ENCODE measurements around the gene SLCO2A1. TPM values are rescaled to one million over a fixed set of nuclear protein-coding genes. Genes with fewer than 3 reads are reported as not detected.

SLCO2A1 gene
- total and polyA plus RNA-seq, 5 donors = 17.1 to 100 (median 36.1) TPM

DNA sequence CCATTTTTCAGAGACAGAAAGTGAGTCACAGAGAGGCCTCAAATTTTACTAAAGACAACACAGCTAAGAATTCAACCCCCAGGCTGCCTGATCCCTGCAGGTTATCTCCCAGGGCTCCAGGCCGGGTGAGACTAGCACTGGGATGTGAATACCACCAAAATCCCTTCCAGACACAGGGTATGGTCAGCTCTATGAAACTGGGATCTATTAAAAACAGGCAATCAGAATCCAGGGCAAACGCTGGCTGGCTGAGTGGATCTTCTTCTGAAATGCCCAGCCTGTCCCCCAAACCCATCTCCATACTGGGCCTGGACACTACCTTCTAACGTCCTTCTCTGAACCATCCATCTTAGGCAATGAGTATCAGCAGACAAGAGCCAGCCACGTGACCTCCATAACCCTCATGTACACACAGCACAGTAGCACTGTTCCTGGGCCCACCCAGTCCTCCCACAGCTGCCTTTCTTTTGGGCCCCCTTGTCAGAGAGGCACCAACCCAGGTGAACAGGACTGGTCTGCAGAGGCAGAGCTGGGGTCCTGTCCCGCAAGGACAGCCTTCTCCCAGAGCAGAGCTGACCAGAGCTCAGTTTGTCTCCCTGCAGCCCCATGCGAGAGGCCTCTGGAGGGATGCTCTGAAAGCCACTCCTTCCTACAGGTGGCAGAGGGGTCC, 135.9 kb downstream of the SLCO2A1 start:
- DNase-seq (no peak), ATAC-seq (no peak)
- 80% methylated on average over 6 of the region's 6 CpGs for WGBS
- Histone ChIP-seq H3K4me3 (ENCODE audit: low read length) (no peak overlapping the region), H3K4me1 (ENCODE audit: control insufficient read depth, insufficient read depth, low read length) (peaks cover 9% of the 10 kb centered on the region), H3K27ac (ENCODE audit: low read length) (no peak overlapping the region), H3K9me3 (ENCODE audit: control insufficient read depth, low read length) (no peaks in the 10 kb centered on the region), H3K27me3 (ENCODE audit: control insufficient read depth, insufficient read depth) (no peaks in the 10 kb centered on the region)
- intact Hi-C loops (cut with DNase I) = no loop called here

- H3K27me3 ChIP-seq (ENCODE audit: control insufficient read depth, insufficient read depth) = no peaks in the 10 kb centered on the region
- H3K4me3 ChIP-seq (ENCODE audit: low read length) = no peak overlapping the region
- peaks cover 9% of the 10 kb centered on the region for H3K4me1 ChIP-seq (ENCODE audit: control insufficient read depth, insufficient read depth, low read length)
- H3K27ac ChIP-seq (ENCODE audit: low read length) = peak overlapping the region; percentile 31
- H3K9me3 ChIP-seq (ENCODE audit: control insufficient read depth, low read length) = no peaks in the 10 kb centered on the region
- ATAC-seq = peak; percentile 51 to 75
- peak; percentile 64 to 86 (median 83) for DNase-seq
- 19% methylated on average over 6 of the region's 6 CpGs for WGBS
- intact Hi-C loops (cut with DNase I) = no loop called here
Observed at GRCh38 chr3:133892541-133893231, 137.0 kb downstream of the SLCO2A1 start.

DNA sequence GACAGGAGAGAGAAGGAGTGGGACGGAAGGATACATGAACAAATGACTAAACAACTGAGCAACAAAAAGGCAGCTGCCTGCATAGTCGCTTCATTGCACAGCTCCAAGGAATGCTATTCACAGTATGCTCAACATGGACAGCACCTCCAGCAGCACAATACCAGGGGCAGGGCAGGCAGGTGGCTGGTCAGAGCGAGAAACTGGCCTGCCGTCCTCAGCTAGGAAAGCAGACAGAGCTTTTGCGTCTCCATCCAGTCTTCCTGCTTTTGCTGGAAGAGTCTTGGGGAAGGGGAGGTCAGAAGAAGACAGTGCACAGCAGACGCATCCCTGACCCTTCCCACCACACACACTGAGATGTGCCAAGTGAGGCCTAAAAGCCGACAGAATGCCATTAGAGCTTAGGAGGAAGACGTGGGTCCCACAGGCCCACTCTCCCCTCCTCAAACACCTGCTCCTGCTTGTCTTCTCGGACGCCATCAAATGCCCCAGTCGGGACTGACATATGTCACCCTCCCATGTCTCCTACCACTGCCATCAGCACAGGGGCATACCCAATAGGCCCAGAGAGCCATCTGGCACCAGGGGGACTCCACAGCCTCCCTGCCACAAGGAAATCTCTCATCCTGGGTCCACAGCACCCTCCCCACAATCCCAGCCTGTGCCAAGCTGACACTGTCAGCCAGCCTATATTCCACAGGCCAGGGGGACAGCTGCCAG, 137.9 kb downstream of the SLCO2A1 start:
- DNase-seq = no peak
- 92% methylated on average over 11 of the region's 11 CpGs for WGBS
- H3K4me3 ChIP-seq (ENCODE audit: low read length) = no peak overlapping the region
- H3K4me1 ChIP-seq (ENCODE audit: control insufficient read depth, insufficient read depth, low read length) = peaks cover 9% of the 10 kb centered on the region
- H3K27me3 ChIP-seq (ENCODE audit: control insufficient read depth, insufficient read depth) = no peaks in the 10 kb centered on the region
- H3K9me3 ChIP-seq (ENCODE audit: control insufficient read depth, low read length) = no peaks in the 10 kb centered on the region
- intact Hi-C loops (cut with DNase I) = no loop called here
- ATAC-seq = no peak
- no peak overlapping the region for H3K27ac ChIP-seq (ENCODE audit: low read length)

GRCh38 chr3:133890972-133891644, 138.6 kb downstream of the SLCO2A1 start:
- Histone ChIP-seq H3K4me1 (ENCODE audit: control insufficient read depth, insufficient read depth, low read length) (peaks cover 9% of the 10 kb centered on the region), H3K9me3 (ENCODE audit: control insufficient read depth, low read length) (no peaks in the 10 kb centered on the region), H3K27ac (ENCODE audit: low read length) (no peak overlapping the region), H3K27me3 (ENCODE audit: control insufficient read depth, insufficient read depth) (no peaks in the 10 kb centered on the region), H3K4me3 (ENCODE audit: low read length) (no peak overlapping the region)
- DNase-seq = no peak
- ATAC-seq = no peak
- 83% methylated on average over 5 of the region's 5 CpGs for WGBS
- intact Hi-C loops (cut with DNase I) = no loop called here

GRCh38 chr3:133890037-133890436, 139.7 kb downstream of the SLCO2A1 start:
- Histone ChIP-seq H3K4me3 (ENCODE audit: low read length) (no peak overlapping the region), H3K4me1 (ENCODE audit: control insufficient read depth, insufficient read depth, low read length) (peaks cover 9% of the 10 kb centered on the region), H3K27me3 (ENCODE audit: control insufficient read depth, insufficient read depth) (no peaks in the 10 kb centered on the region), H3K27ac (ENCODE audit: low read length) (no peak overlapping the region), H3K9me3 (ENCODE audit: control insufficient read depth, low read length) (no peaks in the 10 kb centered on the region)
- ATAC-seq (no peak), DNase-seq (no peak)
- intact Hi-C loops (cut with DNase I) = no loop called here
- WGBS = 97% methylated on average over 2 of the region's 2 CpGs

- H3K27me3 ChIP-seq (ENCODE audit: control insufficient read depth, insufficient read depth) = no peaks in the 10 kb centered on the region
- ATAC-seq = no peak
- H3K9me3 ChIP-seq (ENCODE audit: control insufficient read depth, low read length) = no peaks in the 10 kb centered on the region
- intact Hi-C loops (cut with DNase I) = no loop called here
- H3K27ac ChIP-seq (ENCODE audit: low read length) = no peak overlapping the region
- no peak for DNase-seq
- H3K4me3 ChIP-seq (ENCODE audit: low read length) = no peak overlapping the region
- H3K4me1 ChIP-seq (ENCODE audit: control insufficient read depth, insufficient read depth, low read length) = peaks cover 9% of the 10 kb centered on the region
- 94% methylated on average over 9 of the region's 9 CpGs for WGBS
Observed at GRCh38 chr3:133888726-133889340, 140.9 kb downstream of the SLCO2A1 start.

- no peak overlapping the region for H3K27ac ChIP-seq (ENCODE audit: low read length)
- ATAC-seq (no peak), DNase-seq (no peak)
- intact Hi-C loops (cut with DNase I) = no loop called here
- H3K4me1 ChIP-seq (ENCODE audit: control insufficient read depth, insufficient read depth, low read length) = peaks cover 9% of the 10 kb centered on the region
- WGBS = 48% methylated on average over 8 of the region's 8 CpGs
- H3K4me3 ChIP-seq (ENCODE audit: low read length) = no peak overlapping the region
- no peaks in the 10 kb centered on the region for H3K27me3 ChIP-seq (ENCODE audit: control insufficient read depth, insufficient read depth)
- no peaks in the 10 kb centered on the region for H3K9me3 ChIP-seq (ENCODE audit: control insufficient read depth, low read length)
Observed at GRCh38 chr3:133887803-133888703, 141.7 kb downstream of the SLCO2A1 start.

DNA sequence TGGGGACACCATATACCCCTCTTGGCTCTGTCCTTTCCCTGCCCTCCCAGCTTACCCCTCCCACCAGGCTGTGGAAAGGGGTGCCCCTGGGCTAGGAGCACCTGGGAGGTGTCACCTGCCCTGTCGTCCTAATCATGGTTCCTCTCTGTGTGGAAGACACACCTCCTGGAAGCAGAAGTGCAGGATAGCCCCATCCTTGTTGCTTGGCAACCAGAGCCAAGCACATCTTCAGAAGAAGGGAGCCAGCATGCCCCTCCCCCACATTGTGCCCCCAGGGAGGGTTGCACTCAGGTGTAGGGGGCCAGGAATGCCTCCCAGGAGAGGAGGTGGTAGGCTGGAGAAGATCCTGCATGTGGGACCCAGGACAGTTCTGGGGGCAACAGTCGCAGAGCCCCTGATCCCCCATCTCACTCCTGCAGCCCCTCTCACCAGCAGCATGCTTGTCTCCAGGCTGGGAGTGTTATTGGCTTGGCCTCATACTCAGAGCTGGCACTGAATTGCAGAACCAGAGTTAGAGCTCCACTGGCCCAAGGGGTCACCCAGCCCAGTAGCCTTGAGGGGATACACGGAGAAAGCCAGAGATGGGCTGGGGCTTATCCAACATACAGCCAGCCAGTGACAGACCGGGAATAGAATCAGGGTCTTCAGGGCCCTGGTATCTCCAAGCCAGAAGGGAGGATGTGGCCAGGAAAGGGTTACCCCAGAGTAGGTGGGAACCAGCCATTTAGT, 142.5 kb downstream of the SLCO2A1 start:
- no peaks in the 10 kb centered on the region for H3K27me3 ChIP-seq (ENCODE audit: control insufficient read depth, insufficient read depth)
- no peak for DNase-seq
- no peaks in the 10 kb centered on the region for H3K9me3 ChIP-seq (ENCODE audit: control insufficient read depth, low read length)
- H3K4me3 ChIP-seq (ENCODE audit: low read length) = no peak overlapping the region
- ATAC-seq = no peak
- WGBS = 84% methylated on average over 4 of the region's 4 CpGs
- intact Hi-C loops (cut with DNase I) = no loop called here
- peaks cover 4% of the 10 kb centered on the region for H3K4me1 ChIP-seq (ENCODE audit: control insufficient read depth, insufficient read depth, low read length)
- H3K27ac ChIP-seq (ENCODE audit: low read length) = no peak overlapping the region

DNA sequence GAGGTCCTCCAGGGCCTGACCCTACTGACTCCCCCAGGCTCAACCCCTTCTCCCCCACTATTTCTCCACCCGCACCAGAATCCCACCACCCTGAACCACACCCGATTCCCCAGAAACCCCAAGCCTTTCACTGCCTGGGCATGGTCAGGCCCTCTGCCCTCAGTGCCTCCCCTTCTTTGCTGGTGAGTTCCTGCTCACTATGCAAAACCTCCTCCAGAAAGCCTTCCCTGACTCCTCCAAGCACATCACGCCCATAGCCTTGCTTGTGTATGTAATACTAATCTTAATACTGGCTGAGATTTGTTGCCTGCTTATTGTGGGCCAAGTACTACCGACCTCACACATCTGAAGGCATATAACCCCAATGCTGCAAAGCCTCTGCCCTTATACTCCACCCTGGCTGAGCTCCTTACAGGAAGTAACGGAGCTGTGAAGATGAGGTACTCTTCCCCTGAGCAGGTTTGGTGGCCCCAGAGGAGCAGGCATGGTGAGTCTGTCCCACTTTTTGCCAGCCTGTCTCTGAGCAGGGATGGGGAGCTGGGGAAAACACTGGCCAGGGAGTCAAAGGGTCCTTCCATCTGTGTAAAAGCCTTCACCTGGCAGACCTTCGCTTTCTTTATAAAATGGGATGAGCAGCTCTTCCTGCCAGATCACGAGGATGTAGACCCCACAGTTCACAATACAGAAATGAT, 143.5 kb downstream of the SLCO2A1 start:
- DNase-seq = no peak
- Histone ChIP-seq H3K4me1 (ENCODE audit: control insufficient read depth, insufficient read depth, low read length) (peaks cover 4% of the 10 kb centered on the region), H3K27ac (ENCODE audit: low read length) (no peak overlapping the region), H3K9me3 (ENCODE audit: control insufficient read depth, low read length) (no peaks in the 10 kb centered on the region), H3K4me3 (ENCODE audit: low read length) (no peak overlapping the region), H3K27me3 (ENCODE audit: control insufficient read depth, insufficient read depth) (no peaks in the 10 kb centered on the region)
- WGBS = 88% methylated on average over 7 of the region's 7 CpGs
- intact Hi-C loops (cut with DNase I) = no loop called here
- no peak for ATAC-seq
